Activated CD8-positive, alpha-beta T cell treated with anti-CD3 and anti-CD28 coated beads for 36 hours (primary cell): Measurements from ENCODE around the gene TRIM59. TPM values are rescaled to one million over a fixed set of nuclear protein-coding genes. Genes with fewer than 3 reads are reported as not detected.

Source experiments
- ATAC-seq: fragments of 200-7000 bp; cut with Tn5 transposase; one replicate; pipeline ENCODE4 v1.10.0; 2021; ENCODE audit warnings: mild to moderate bottlenecking, moderate library complexity
- CTCF ChIA-PET: fragments of 350-600 bp; sonication (Branson Sonifier 250); formaldehyde crosslinking; loops from one replicate; lab custom pipeline; 2021; ENCODE audit warnings: antibody characterized with exemption; lab: Charles Lee
- POLR2A ChIA-PET: fragments of 350-600 bp; sonication (Branson Sonifier 250); formaldehyde crosslinking; loops from one replicate; lab custom pipeline; 2021; ENCODE audit warnings: antibody characterized with exemption; lab: Charles Lee
- DNase-seq: peaks from one replicate; pipeline ENCODE4 v3.0.0-alpha.2; 2020
- H3K27ac Mint-ChIP-seq: one replicate; pipeline ENCODE4 v1.8.0; 2021; ENCODE audit warnings: mild to moderate bottlenecking, mixed read lengths
- H3K27me3 Mint-ChIP-seq: one replicate; pipeline ENCODE4 v1.8.0; 2021; ENCODE audit warnings: mixed read lengths
- H3K36me3 Mint-ChIP-seq: one replicate; pipeline ENCODE4 v1.8.0; 2021; ENCODE audit warnings: low read depth, mixed read lengths
- H3K4me1 Mint-ChIP-seq: one replicate; pipeline ENCODE4 v1.8.0; 2021; ENCODE audit warnings: low read depth, mixed read lengths
- H3K4me3 Mint-ChIP-seq: one replicate; pipeline ENCODE4 v1.8.0; 2021; ENCODE audit warnings: mild to moderate bottlenecking, moderate library complexity, mixed read lengths
- H3K9me3 Mint-ChIP-seq: one replicate; pipeline ENCODE4 v1.8.0; 2021; ENCODE audit warnings: mixed read lengths
- intact Hi-C: fragments of 100-400 bp; cut with micrococcal nuclease; formaldehyde crosslinking; loops from one replicate; pipeline ENCODE4 v1.10.0; 2022
- total RNA-seq, 2 experiments: library from RNA; stranded (reverse); gene quantifications; one replicate each; pipeline ENCODE4 v1.2.3, GENCODE V29; 2021
- TF ChIP-seq, protein P1 (sequence below): fragments of 200-600 bp; IDR thresholded peaks from one replicate; pipeline ENCODE4 v1.8.0; 2022; ENCODE audit warnings: antibody characterized with exemption, mild to moderate bottlenecking

The TRIM59 gene
- total RNA-seq, 2 experiments from 2014 or later = 27.0 to 27.8 TPM

GRCh38 chr3:160482796-160483195, 33.2 kb upstream of the TRIM59 start:
- ChIA-PET POLR2A (interaction anchor here (1.2 kb wide), 2 partner anchors 33 to 75 kb away, joined by 3 to 6 read pairs; partner anchors contain the start of gene TRIM59), CTCF (no interaction called here)
- Mint-ChIP-seq H3K4me3 (no peak overlapping the region), H3K9me3 (no peaks in the 10 kb centered on the region), H3K27me3 (peaks cover 1% of the 10 kb centered on the region), H3K27ac (no peak overlapping the region), H3K4me1 (peaks cover 3% of the 10 kb centered on the region), H3K36me3 (no peaks in the 10 kb centered on the region)
- ATAC-seq = no peak
- TF ChIP-seq, protein P1, sequence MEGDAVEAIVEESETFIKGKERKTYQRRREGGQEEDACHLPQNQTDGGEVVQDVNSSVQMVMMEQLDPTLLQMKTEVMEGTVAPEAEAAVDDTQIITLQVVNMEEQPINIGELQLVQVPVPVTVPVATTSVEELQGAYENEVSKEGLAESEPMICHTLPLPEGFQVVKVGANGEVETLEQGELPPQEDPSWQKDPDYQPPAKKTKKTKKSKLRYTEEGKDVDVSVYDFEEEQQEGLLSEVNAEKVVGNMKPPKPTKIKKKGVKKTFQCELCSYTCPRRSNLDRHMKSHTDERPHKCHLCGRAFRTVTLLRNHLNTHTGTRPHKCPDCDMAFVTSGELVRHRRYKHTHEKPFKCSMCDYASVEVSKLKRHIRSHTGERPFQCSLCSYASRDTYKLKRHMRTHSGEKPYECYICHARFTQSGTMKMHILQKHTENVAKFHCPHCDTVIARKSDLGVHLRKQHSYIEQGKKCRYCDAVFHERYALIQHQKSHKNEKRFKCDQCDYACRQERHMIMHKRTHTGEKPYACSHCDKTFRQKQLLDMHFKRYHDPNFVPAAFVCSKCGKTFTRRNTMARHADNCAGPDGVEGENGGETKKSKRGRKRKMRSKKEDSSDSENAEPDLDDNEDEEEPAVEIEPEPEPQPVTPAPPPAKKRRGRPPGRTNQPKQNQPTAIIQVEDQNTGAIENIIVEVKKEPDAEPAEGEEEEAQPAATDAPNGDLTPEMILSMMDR = no peak
- DNase-seq = no peak
- intact Hi-C loops = loop anchor here (10.0 kb wide), 2 partner anchors 318 to 598 kb away; no protein-coding TSS in a partner anchor

- peaks cover 3% of the 10 kb centered on the region for H3K27me3 Mint-ChIP-seq
- no peak for ATAC-seq
- ChIA-PET POLR2A (interaction anchor here (0.6 to 1.2 kb wide), 3 partner anchors 32 to 163 kb away, joined by 3 to 6 read pairs (median 3); partner anchors contain the start of gene TRIM59), CTCF (interaction anchor here (0.9 kb wide), 2 partner anchors 9 to 30 kb away, joined by 3 read pairs; no protein-coding TSS in a partner anchor)
- H3K27ac Mint-ChIP-seq = no peak overlapping the region
- no peaks in the 10 kb centered on the region for H3K36me3 Mint-ChIP-seq
- H3K4me1 Mint-ChIP-seq = peaks cover 3% of the 10 kb centered on the region
- TF ChIP-seq, protein P1 = no peak
- H3K9me3 Mint-ChIP-seq = no peaks in the 10 kb centered on the region
- no peak for DNase-seq
- no peak overlapping the region for H3K4me3 Mint-ChIP-seq
- intact Hi-C loops = loop anchor here (10.0 kb wide), 2 partner anchors 317 to 597 kb away; no protein-coding TSS in a partner anchor
Measured at GRCh38 chr3:160481856-160482255, 32.3 kb upstream of the TRIM59 start.

DNA sequence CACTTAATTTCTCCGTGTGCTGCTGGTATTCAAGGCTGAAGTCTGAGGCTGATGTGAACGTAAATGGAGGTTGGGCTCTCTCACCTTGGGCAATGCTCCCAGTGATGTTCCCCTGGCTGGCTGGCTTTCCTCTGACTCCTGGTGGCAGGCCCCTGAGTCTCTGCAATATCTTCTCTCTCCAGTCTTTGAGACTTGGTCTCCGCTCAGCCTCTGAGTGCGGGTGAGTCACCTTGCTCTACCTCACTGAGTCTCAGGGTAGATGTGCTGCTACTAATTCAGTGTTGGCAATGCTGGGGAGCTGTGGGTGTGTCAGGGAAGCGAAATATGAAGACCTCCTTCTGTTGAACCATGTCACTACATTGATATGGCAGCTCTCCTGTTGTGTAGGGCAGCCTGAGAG, 31.3 kb upstream of the TRIM59 start:
- H3K4me3 Mint-ChIP-seq = no peak overlapping the region
- POLR2A ChIA-PET = interaction anchor here (0.6 kb wide), 1 partner anchor 164 kb away, joined by 3 read pairs; no protein-coding TSS in a partner anchor
- H3K27ac Mint-ChIP-seq = no peak overlapping the region
- no peaks in the 10 kb centered on the region for H3K9me3 Mint-ChIP-seq
- CTCF ChIA-PET = no interaction called here
- no peaks in the 10 kb centered on the region for H3K36me3 Mint-ChIP-seq
- ATAC-seq (no peak), DNase-seq (no peak)
- intact Hi-C loops = loop anchor here (10.0 kb wide), 2 partner anchors 316 to 596 kb away; no protein-coding TSS in a partner anchor
- TF ChIP-seq, protein P1 = no peak
- peaks cover 6% of the 10 kb centered on the region for H3K27me3 Mint-ChIP-seq
- H3K4me1 Mint-ChIP-seq = peaks cover 2% of the 10 kb centered on the region

GRCh38 chr3:160479376-160479775, 29.8 kb upstream of the TRIM59 start:
- no peaks in the 10 kb centered on the region for H3K4me1 Mint-ChIP-seq
- CTCF ChIA-PET = no interaction called here
- TF ChIP-seq, protein P1 = no peak

DNA sequence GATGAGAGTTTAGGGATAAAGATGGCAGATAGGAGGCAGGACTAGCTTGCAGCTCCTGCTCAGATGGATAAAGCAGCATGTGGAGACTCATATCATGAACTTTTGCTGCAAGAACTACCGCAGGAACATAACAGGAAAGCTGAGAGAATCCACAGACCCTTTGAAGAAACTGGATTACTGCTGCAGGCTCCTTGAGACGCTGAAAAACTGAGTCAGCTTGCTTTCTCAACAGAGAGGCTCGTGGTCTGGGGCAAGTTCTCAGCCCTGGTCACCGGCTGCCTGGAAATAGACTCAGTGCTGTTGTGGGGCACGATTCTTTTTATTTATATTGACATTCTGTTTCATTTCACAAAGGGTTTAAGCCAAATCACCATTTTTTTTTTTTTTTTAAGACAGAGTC, 28.8 kb upstream of the TRIM59 start:
- POLR2A ChIA-PET = no interaction called here
- TF ChIP-seq, protein P1 = no peak
- DNase-seq (no peak), ATAC-seq (no peak)
- Mint-ChIP-seq H3K4me3 (no peak overlapping the region), H3K27ac (no peak overlapping the region), H3K36me3 (no peaks in the 10 kb centered on the region), H3K27me3 (peaks cover 10% of the 10 kb centered on the region), H3K9me3 (no peaks in the 10 kb centered on the region), H3K4me1 (no peaks in the 10 kb centered on the region)
- CTCF ChIA-PET = no interaction called here
- intact Hi-C loops = no loop called here

More at GRCh38 chr3:160479376-160479775, 29.8 kb upstream of the TRIM59 start:
- Mint-ChIP-seq H3K9me3 (no peaks in the 10 kb centered on the region), H3K4me3 (no peak overlapping the region), H3K36me3 (no peaks in the 10 kb centered on the region), H3K27ac (no peak overlapping the region), H3K27me3 (peaks cover 10% of the 10 kb centered on the region)
- intact Hi-C loops = no loop called here
- no peak for DNase-seq
- POLR2A ChIA-PET = no interaction called here
- no peak for ATAC-seq
